Sciatic nerve (tissue), 2 donors: ENCODE results near the gene ARAP1. TPM values are rescaled to one million over a fixed set of nuclear protein-coding genes. Genes with fewer than 3 reads are reported as not detected.
A peak's percentile ranks its signal among the peaks of the same experiment; 100 is the strongest.

Experiments
- ATAC-seq: fragments of 200-7000 bp; cut with Tn5 transposase; one replicate; pipeline ENCODE4 v1.9.1; 2020; ENCODE audit warnings: mild to moderate bottlenecking, moderate library complexity
- DNase-seq: peaks from one replicate; pipeline ENCODE4 v3.0.0-alpha.2; 2020; ENCODE audit warnings: low spot score
- intact Hi-C: fragments of 100-400 bp; cut with DNase I; formaldehyde crosslinking; loops from one replicate; pipeline ENCODE4 v1.14.2; 2022
- total RNA-seq: library from RNA; stranded (reverse); fragmentation: NEBNext Ultra II Directional; extraction: Animal tissue kit (Norgen Biotek cat#: 25700); gene quantifications from one replicate; pipeline ENCODE4 v1.2.1, GENCODE V29; 2021
- donor health status: DM: no; HTN: no; CAD: no.
- donor health status: DM: no; HTN: no; CAD: no.

Gene ARAP1
- total RNA-seq, 1 donor from 2014 or later = 129 TPM

GRCh38 chr11:72697814-72698213, 54.4 kb downstream of the ARAP1 start:
- intact Hi-C loops = no loop called here
- ATAC-seq = no peak

GRCh38 chr11:72696866-72697700, 55.1 kb downstream of the ARAP1 start:
- intact Hi-C loops = no loop called here
- ATAC-seq (peak; percentile 92), DNase-seq (peak; percentile 91)

More at GRCh38 chr11:72697814-72698213, 54.4 kb downstream of the ARAP1 start:
- no peak for DNase-seq

- no peak for DNase-seq
- no peak for ATAC-seq
- intact Hi-C loops = no loop called here
Measured at GRCh38 chr11:72695354-72695753, 56.9 kb downstream of the ARAP1 start.

- ATAC-seq = no peak
- intact Hi-C loops = no loop called here
- no peak for DNase-seq
Measured at GRCh38 chr11:72693271-72693968, 58.8 kb downstream of the ARAP1 start.

GRCh38 chr11:72692498-72693237, 59.5 kb downstream of the ARAP1 start:
- ATAC-seq = no peak
- no peak for DNase-seq
- intact Hi-C loops = no loop called here

- intact Hi-C loops = no loop called here
- DNase-seq (no peak), ATAC-seq (no peak)
Measured at GRCh38 chr11:72690166-72690565, 62.0 kb downstream of the ARAP1 start.

- DNase-seq (no peak), ATAC-seq (no peak)
- intact Hi-C loops = no loop called here
Measured at GRCh38 chr11:72688929-72689328, 63.3 kb downstream of the ARAP1 start.

GRCh38 chr11:72688486-72688885, 63.7 kb downstream of the ARAP1 start:
- intact Hi-C loops = no loop called here
- no peak for DNase-seq
- ATAC-seq = no peak

- intact Hi-C loops = no loop called here
- DNase-seq = no peak
- ATAC-seq = no peak
Measured at GRCh38 chr11:72687326-72687725, 64.9 kb downstream of the ARAP1 start.

- intact Hi-C loops = no loop called here
- DNase-seq = no peak
- peak; percentile 4 for ATAC-seq
Measured at GRCh38 chr11:72686639-72687220, 65.5 kb downstream of the ARAP1 start.

GRCh38 chr11:72685560-72686480, 66.4 kb downstream of the ARAP1 start:
- peak; percentile 52 for ATAC-seq
- no peak for DNase-seq
- intact Hi-C loops = no loop called here

GRCh38 chr11:72684236-72684912, 67.8 kb downstream of the ARAP1 start:
- intact Hi-C loops = no loop called here
- ATAC-seq (peak; percentile 49), DNase-seq (peak; percentile 74)

- DNase-seq (peak; percentile 82), ATAC-seq (peak; percentile 67)
- intact Hi-C loops = no loop called here
Measured at GRCh38 chr11:72683782-72684200, 68.4 kb downstream of the ARAP1 start.

- intact Hi-C loops = no loop called here
- ATAC-seq (no peak), DNase-seq (no peak)
Measured at GRCh38 chr11:72682858-72683243, 69.4 kb downstream of the ARAP1 start.

GRCh38 chr11:72682238-72682857, 69.9 kb downstream of the ARAP1 start:
- DNase-seq (no peak), ATAC-seq (no peak)
- intact Hi-C loops = no loop called here

- DNase-seq (no peak), ATAC-seq (no peak)
- intact Hi-C loops = no loop called here
Measured at GRCh38 chr11:72681226-72682153, 70.7 kb downstream of the ARAP1 start.
